NCI-H446 treated with DMSO at 0.1 percent for 48 hours (cell line): ENCODE results near the gene SLC34A1.
A peak's percentile ranks its signal among the peaks of the same experiment; 100 is the strongest.
"Not testable (repeated sequence)": the region's sequence is repeated elsewhere in the genome, so short reads cannot be mapped to it uniquely, and the experiment has no call there.

Experiments used
- DNase-seq: peaks from one replicate; lab custom pipeline; 2025; lab: John Stamatoyannopoulos, UW

SLC34A1 gene

DNA sequence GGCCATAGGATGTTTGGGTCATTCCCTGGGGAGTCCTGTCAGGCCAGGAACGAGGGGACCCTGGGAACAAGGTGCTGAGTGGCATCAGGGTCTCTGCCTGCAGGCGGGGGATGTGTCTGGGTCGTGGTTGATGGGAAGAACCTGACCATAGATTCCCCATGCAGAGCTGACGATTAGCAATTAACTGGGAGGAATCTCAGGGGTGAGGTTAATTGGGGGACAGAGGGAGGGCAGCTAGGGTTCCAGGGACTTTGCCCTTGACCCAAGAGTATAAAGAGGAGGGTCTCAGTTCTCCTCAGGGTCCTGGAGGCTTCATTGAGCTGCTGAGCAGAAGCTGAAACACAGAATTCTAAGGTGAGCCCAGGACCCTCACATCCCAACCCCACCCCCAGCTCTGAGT lies at the start of gene SLC34A1:
Gene SLC34A1 (plus strand): TSS at position 301 of the 400 bp plus-strand sequence. CDS start 1,308 bp downstream, outside the sequence.
- no peak for DNase-seq

DNA sequence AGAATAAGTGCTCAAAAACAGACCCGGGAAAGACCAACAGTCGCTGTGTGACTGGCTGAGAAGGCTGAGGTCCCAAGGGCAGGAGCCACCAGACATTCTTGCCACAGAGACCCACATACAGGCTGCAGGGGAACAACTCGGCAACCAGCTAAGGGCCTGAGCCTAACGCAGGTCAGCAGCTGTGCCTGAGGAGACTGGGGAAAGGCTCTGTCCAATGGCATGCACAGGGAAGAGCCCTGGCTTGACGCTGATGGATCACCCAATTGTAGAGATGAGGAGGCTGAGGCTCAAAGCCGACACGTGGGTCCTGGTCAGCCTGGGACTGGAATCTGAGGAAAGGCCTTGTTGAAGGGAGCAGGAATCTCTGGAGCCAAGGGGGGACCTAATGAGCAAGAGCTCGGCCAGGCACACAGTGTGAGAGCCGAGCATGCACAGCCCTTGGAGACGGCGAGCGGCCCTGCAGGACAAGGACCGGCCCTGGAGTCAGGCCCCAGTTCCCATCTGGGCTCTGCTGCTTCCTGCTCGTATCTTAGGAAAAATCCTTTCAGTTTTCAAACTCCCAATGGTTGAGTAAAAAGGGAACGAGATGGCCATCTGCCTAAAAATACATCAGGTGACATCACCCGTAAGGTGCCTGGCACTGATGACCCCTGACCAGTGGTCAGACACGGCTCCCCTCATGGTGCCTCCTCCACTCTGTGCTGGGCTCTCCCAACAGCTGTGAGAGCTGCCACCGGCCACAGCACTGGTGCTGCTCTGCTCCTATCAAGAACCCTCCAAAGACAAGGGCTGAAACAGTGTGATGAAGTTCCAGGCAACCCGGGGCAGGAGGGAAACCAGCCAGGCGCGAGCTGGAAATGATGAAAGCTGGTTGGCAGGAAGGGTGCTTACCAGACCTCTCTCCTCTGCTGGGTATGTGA lies 49.2 kb upstream of the SLC34A1 start:
- no peak for DNase-seq

- no peak for DNase-seq
These were observed 48.6 kb upstream of the SLC34A1 start for GRCh38 chr5:177335701-177336065.

DNA sequence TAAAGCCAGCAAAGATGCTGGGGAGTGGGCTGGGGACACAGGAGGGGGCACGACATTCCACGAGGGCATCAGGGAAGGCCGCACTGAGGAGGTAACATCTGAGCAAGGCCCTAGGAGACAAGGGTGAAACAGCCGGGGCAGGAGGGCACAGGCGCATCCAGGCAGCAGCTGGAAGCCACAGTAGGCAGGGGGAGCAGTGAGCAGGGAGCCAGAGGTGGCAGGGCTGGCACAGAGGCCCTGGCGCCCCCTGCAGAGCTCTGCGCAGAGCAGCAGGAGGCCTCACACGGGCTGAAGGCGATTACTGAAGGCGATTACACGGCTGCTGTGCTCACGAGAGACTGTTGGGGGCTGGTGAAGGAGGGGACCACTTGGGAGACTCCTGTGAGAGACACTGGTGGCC lies 48.1 kb upstream of the SLC34A1 start:
- no peak for DNase-seq

DNA sequence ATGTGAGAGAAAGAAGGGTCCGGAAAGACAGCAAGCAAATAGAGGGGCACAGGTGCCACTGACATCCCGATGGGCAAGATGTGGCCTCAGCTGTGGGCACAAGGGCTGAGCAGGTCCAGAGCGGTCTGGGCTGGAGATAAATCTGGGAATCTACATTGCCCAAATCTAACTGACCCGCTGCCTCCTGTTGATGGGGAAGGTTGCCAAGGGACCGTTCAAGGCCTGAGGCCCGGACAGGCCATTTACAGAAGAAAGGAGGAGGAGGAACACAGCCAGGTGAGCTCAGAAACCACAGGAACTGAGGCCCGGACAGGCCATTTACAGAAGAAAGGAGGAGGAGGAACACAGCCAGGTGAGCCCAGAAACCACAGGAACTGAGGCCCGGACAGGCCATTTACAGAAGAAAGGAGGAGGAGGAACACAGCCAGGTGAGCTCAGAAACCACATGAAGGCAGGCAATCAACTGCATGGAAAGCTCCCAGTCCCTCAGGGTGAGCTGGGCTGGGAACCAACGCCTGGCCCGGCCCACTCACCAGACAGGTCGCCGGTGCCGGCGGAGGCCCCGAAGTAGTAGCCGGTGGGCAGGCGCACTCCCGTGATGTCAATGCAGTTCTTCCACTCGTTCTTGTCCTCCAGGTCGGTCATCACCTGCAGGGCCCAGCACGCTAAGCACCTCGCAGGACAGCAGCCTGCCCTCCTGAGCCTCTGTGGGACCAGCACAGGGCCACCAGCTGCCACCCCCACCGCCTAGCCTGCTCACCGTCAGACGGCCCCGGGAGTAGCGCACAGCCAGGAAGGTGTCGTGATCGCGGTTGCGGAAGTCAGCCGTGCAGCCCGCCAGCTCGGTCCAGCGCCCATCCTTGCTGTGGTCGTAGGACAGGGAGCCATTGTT lies 47.4 kb upstream of the SLC34A1 start:
- no peak for DNase-seq

- DNase-seq: no peak
These were observed 45.8 kb upstream of the SLC34A1 start for GRCh38 chr5:177338251-177339106.

- no peak for DNase-seq
These were observed 45.1 kb upstream of the SLC34A1 start for GRCh38 chr5:177339107-177339638.

- DNase-seq: not testable (repeated sequence)
These were observed 41.2 kb upstream of the SLC34A1 start for GRCh38 chr5:177343000-177343399.

DNA sequence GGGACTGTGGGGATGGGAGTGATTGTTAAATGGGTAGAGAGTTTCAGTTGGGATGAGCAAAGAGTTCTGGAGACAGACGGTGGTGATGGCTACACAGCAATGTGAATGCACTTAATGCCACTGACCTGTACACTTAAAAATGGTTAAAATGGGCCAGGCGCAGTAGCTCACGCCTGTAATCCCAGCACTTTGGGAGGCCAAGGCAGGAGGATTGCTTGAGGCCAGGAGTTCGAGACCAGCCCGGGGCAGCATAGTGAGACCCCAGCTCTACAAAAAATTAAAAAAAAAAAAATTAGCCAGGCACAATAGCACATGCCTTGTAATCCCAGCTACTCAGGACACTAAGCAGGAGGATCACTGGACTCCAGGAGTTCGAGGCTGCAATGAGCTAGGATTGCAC lies 40.5 kb upstream of the SLC34A1 start:
- DNase-seq: no peak

DNA sequence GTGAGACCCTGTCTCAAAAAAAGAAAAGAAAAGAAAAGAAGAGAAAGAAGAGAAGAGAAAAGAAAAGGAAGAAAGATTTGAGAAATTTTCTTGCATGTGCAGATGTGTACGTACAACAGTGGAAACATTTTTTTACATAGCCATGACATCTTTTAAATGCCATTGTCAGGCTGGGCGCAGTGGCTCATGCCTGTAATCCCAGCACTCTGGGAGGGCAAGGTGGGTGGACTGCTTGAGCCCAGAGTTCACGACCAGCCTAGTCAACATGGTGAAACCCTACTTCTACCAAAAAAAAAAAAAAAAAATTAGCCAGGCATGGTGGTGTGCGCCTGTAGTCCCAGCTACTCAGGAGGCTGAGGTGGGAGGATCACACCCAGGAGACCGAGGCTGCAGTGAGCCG lies 39.3 kb upstream of the SLC34A1 start:
- DNase-seq: no peak

DNA sequence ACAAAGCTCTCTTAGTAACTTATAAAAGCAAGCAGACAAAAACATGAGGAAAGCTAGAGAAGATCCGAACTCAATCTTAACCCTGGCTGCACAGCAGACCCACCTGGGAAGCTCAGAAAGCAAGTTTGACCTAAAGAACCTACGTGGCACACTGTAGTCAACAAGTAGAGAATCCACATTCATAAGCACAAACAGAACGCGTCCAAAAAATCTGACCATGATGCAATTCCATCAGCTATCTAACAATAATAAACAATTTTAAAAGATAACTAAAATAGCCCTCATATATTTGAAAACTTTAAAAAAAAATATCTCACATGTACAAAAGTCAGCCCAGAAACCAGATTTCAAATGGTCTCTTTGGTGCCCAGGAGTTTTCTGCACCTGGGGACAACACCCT lies 37.4 kb upstream of the SLC34A1 start:
- no peak for DNase-seq

DNA sequence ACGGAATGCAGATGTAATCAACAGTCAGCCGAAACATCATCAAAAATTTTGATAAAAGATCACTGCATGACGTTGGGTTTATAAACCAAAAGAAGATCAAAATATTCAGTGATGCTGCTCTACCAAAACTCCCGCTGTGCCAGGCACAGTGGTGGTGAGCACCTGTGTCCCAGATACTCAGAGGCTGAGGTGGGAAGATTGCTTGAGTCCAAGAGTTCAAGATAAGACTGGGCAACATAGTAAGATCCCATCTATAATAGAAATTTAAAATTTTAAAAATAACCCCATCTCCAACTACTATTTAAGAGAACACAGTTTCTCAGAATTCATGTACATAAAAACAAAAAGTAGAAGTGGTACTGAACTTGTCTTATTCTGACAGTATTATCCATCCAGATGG lies 36.5 kb upstream of the SLC34A1 start:
- DNase-seq: no peak

GRCh38 chr5:177349362-177349647 lies 34.9 kb upstream of the SLC34A1 start:
- no peak for DNase-seq

DNA sequence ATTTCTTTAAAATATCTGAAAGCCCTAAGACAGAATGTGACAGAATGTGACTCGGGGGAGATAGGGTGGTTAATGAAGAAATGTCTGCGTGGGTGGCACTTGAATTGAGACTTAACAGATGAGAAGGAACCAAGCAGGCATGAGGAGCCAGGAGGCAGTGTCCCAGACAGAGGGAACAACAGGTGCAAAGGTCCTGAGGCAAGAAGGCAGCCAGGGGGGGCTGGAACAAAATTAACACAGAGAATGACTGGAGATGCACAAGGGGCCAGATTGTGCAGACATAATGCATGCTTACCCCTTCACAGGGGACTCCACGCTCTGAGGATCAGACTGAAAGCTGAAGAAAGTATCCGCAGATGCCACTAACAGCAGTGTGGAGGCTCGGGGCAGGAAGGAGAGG lies 34.5 kb upstream of the SLC34A1 start:
- no peak for DNase-seq

- no peak for DNase-seq
These were observed 33.4 kb upstream of the SLC34A1 start for GRCh38 chr5:177350776-177351391.

- peak; percentile 83 for DNase-seq
These were observed 32.6 kb upstream of the SLC34A1 start, which contains the start of gene LMAN2 for GRCh38 chr5:177351392-177352329. TSS of gene LMAN2 (minus strand) at chr5:177351668. CDS start at chr5:177351647, 21 bp downstream.

GRCh38 chr5:177353093-177353492 lies 31.1 kb upstream of the SLC34A1 start:
- DNase-seq: no peak

- DNase-seq: no peak
These were observed 30.0 kb upstream of the SLC34A1 start for GRCh38 chr5:177354256-177354655.

- no peak for DNase-seq
These were observed 29.5 kb upstream of the SLC34A1 start for GRCh38 chr5:177354711-177355110.
